Right ventricle myocardium inferior (tissue), 1 donor: ENCODE results near the gene MAST4. TPM values are rescaled to one million over a fixed set of nuclear protein-coding genes. Genes with fewer than 3 reads are reported as not detected.
A peak's percentile ranks its signal among the peaks of the same experiment; 100 is the strongest.

Experiments used
- ATAC-seq: fragments of 200-7000 bp; cut with Tn5 transposase; one replicate; pipeline ENCODE4 v1.9.1; 2020; ENCODE audit warnings: mild to moderate bottlenecking, moderate library complexity
- DNase-seq: peaks from one replicate; pipeline ENCODE4 v3.0.0; 2021; ENCODE audit errors: missing footprints
- intact Hi-C: fragments of 100-400 bp; cut with DNase I; formaldehyde crosslinking; loops from one replicate; pipeline ENCODE4 v1.11.0; 2022
- total RNA-seq: library from RNA; stranded (reverse); fragmentation: NEBNext Ultra II Directional; extraction: Animal tissue kit (Norgen Biotek cat#: 25700); gene quantifications from one replicate; pipeline ENCODE4 v1.2.1, GENCODE V29; 2021
- donor health status: DM: no; HTN: yes; CAD: no; lungs with severe emphysema.

The MAST4 gene
- total RNA-seq, 1 donor from 2014 or later: 39.6 TPM

DNA sequence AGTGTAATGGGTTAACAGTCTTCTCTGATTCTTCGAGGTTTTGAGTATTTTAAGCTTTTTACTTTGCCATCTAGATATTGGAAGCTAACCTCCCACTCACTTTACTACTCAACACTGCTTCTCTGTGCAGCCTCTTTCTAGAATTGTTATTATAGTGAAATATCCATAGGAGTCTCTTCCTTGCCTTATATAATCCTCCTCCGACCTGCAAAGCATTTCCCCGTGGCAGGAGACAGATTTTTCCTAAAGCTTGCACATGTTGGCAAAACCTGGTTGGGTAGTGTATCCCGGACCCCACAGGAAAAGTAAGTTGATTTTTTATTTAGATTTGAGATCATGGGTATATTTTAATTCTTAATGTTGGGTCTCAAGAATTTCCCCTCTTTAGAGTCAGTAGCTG lies 351.3 kb downstream of the MAST4 start:
- intact Hi-C loops: no loop called here
- ATAC-seq: no peak
- no peak for DNase-seq

DNA sequence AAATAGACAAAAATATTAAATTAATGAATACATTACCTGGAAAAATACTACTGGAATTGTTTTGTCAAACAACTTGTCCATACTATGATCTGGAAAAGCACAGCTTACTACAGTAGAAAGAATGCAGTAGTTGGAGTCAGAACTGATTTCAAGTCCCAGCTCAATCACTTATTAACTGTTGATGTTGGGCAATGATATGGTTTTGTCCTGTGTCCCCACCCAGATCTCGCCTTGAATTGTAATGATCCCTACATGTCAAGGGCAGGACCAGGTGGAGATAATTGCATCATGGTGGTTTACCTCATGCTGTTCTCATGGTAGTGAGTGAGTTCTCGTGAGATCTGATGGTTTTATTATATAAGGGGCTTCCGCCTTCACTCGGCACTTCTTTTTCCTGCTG lies 352.9 kb downstream of the MAST4 start:
- ATAC-seq (no peak), DNase-seq (no peak)
- intact Hi-C loops: no loop called here

DNA sequence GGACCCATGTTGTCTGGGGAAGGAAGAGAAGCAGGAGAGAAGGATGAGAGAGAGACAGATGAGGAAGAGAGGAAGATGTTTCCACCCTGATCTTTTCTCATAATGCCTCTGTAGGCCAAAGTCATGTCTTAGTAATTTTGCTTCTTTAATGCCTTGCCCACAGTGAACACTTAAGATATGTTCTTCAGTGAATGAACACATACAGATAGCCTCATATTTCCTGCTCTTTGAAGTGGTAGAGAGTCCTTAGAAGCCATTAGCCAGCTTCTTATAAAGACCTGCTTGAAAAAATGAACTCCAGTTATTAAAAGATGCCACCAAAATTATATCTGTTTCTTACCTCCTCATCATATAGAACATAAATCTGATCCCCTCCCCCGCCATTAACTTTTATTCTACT lies 356.0 kb downstream of the MAST4 start:
- no peak for DNase-seq
- ATAC-seq: no peak
- intact Hi-C loops: no loop called here

DNA sequence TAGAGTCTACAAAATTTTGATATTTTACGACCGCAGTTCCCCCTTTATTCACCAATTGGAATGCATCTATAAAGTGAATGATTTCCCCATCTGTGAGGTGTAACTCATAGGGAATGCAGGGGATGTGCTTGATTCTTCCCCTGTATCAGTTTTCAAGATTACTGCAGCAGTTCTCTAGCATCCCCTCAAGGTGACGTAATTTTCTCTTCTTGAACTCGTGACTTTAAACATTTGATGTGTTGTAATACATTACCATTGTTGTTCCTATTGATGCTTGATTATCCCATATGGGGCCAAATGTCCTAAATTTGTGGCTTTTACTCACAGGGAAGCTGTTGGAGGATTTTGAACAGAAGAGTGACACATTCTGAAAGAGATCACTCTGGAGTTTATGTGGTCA lies 360.2 kb downstream of the MAST4 start:
- DNase-seq: no peak
- no peak for ATAC-seq
- intact Hi-C loops: no loop called here

DNA sequence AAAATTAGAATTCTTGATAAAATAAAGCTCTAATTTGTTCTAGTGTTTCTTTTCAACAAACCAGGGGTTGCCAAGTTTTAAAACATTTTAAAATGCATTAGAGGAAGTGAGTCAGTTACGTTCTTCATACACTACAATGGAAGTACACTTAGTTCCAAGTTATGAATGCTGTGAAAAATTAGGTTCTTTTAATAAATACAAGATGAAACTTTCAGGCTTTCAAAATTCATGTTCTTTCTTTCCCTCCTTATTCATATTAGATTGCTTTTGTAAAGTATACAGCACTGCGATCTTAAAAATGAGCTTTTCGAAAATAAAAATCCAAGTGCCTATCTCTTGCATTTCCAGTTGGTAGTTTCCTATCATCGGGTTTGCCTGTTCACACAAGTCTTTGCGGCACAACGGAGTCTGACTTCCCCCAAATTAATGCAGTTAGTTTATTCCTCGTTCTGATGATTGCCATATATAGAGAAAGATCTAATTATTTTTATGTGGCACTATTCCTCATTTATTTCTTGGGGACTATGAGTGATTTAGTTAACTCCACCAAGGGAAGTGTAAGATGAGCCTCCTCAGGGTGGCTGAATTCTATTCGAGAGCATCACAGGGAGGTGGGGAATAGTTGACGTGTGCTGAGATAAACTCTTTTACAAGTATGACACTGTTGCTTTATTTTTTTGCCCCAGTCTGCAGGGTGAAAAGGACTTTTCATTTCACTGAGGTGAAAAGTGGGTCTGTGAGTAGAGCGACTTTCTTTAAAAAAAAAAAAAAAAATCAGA lies 362.2 kb downstream of the MAST4 start:
- intact Hi-C loops: no loop called here
- ATAC-seq (peak; percentile 65), DNase-seq (no peak)

DNA sequence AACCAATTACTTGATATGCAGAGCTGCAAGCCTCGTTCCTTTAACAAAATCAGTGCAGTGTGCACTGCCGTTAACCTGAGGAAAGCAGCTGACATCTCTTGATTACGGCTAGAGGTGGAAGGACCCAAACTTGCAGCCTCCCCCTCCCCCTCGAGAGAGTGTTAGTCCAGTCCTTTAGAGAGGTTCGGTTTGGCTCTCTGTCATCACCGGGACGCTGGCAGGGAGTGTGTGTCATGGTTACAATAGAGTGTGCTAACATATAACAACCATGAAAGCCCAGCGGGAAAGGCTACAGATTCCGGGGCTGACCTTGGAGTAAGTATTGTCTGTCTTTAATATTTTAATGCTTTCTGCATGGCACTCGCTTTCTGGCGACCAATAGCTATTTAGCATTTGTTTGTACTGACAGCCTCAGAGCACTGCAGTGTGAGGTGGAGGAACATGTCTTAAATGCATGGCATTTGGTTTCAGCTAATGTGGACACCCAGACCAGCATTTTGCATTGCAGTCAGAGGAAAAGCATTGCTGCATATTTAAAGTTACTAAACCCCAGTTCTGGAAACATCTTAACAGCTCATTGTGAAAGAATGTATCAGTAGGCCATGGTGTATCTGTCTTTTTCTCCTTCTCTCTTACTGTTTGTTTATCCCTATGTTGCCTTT lies 362.9 kb downstream of the MAST4 start:
- DNase-seq (peak; percentile 70), ATAC-seq (peak; percentile 69)
- intact Hi-C loops: no loop called here

DNA sequence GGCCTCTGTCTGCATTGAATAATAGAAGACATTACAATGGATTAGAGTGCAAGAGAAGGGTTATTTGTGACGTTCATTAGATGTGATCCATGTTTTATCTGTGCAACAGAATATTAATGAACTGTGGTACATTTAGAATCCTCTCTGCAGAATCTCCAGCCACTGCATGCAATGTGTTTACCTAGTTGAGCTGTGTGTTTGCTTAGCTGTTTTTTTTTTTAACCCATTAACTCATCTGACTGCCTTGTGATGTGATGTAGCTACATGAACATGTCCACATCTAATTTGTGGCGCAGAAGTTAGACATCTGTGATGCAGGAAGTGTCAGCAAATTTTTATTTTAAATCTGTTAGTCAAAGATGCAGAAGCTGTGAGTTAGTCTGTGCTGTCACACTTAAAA lies 363.5 kb downstream of the MAST4 start:
- DNase-seq (no peak), ATAC-seq (no peak)
- intact Hi-C loops: loop anchor here (5.0 kb wide), 3 partner anchors 67 to 132 kb away; no protein-coding TSS in a partner anchor

DNA sequence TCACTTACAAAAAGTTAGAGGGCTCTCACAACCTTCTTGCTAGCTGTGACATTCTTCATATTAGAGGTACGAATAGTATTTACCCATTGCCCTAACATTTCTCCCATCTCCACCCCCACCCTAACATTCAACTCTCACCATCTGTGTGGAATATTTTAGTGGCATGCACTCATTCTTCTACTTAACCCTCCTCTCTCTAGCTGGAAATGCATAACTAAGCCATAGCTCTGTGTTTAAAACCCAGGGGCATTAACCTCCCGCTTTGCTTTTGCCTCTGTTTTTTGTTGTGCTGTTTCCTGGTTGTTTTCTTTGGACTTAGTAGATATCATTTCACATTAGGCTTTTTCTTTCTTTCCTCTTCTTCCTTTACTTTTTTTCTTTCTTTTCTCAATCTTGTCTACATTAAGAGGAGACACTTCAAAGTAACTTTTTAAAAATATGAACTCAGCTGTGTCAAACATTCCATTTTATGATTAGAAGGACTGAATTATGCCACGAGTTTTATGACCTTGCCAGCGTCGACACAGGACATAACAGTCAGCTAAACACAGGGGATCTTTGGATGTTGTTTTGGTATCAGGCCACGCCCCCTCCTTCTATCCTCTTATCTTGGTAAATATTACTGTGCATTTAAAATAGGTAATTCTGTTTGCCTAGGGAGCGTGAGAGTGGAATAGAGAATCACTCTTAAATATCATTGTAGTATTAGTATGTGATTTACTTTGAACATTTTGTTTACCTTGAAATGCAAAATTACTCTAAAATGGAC lies 364.4 kb downstream of the MAST4 start:
- no peak for DNase-seq
- intact Hi-C loops: loop anchor here (5.0 kb wide), 3 partner anchors 68 to 133 kb away; no protein-coding TSS in a partner anchor
- peak; percentile 14 for ATAC-seq

DNA sequence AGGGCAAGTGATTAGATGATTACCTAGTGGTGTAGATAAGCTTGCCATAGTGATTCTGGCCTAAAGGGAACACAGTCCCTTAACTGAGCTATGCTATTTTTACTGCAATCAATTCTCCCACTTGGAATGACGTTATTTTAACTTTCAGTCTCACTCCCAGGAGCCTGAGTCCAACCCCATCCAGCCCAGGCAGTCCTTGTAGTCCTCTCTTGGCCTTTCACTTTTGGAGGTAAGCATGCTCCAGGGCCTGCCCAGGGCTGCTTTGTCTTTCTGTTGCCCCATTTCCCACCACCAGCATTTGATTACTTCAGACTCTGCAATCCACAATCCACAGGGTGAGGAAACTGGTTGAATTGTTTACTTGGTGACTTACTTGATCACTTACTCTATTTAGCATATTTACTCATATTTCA lies 367.4 kb downstream of the MAST4 start:
- DNase-seq (no peak), ATAC-seq (peak; percentile 67)
- intact Hi-C loops: loop anchor here (5.0 kb wide), 3 partner anchors 69 to 136 kb away; no protein-coding TSS in a partner anchor

DNA sequence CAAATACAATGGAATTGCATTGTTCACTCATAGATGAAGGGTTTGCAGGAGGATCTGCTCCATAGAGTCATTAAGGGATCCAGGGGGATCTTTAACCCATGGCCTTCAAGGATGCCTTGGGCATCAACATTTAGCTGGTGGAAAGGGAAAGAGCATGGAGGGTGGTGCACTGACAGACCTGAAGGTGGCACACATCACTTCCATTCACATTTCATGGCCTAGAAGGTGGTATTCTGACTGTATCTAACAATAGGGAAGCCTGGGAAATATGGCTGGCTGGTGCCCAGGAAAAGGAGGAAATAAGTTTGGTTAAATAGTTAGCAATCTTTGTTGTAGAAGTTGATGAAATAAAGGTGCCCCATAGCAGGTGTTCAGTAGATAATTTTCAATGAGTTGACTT lies 370.2 kb downstream of the MAST4 start:
- DNase-seq (no peak), ATAC-seq (no peak)
- intact Hi-C loops: no loop called here

DNA sequence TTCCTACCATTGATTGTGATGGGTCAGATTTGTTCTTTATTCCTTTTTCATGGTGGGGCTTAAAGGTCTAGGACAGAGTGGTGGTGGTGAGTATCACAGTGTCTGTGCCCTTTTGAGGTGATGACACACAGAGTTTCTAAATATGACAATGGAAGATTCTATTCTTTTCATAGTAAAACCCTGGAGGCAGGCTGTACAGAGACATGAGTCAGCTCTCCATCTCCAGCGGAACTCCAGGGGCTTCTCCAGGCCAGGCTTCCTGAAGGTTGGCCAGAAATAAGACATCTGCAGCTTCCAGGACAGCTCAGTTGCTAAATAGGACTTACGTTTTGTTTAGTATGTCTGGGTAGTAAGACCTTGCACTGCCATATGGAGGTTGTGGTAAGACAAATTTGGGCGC lies 370.9 kb downstream of the MAST4 start:
- no peak for DNase-seq
- ATAC-seq: peak; percentile 53
- intact Hi-C loops: no loop called here

DNA sequence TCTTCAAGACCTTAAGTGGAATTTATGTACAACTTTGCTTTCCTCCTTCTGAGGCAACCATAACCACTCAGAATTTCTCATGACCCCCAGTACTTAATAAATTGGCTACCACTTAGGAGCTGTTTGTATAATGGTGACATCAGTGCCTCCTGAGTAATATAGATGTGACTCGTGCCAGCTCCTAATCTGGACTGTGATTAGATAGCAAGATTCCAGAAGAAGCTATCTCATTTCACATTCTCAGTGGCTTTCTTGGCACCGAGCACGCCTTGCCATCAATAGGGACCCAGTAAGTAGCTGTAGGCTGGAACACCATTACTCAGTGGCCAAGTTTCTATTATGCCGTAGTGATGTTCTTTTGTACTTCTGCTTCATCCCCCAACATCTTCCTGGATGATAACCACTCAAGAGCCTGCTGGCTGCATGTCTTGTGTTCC lies 371.7 kb downstream of the MAST4 start:
- no peak for DNase-seq
- intact Hi-C loops: no loop called here
- peak; percentile 31 for ATAC-seq

DNA sequence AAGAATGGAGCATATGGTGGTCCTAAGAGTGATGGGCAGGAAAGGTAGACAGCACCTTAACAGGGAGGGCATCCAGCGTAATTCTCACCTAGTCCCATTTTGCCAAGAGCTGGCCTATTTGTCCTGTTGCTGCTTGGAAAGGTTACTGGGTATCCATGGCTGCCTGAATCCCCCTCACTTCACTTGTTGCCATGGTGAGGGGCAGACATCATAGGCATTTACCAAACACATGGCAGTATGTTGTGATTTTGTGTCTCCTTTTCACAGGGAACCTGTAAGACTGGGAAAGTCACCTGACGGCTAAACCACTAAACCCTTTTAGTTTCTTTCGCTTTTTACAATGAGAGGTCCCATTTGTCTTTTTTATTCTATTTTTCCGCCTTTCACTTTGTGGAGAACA lies 373.3 kb downstream of the MAST4 start:
- intact Hi-C loops: no loop called here
- DNase-seq (no peak), ATAC-seq (no peak)

DNA sequence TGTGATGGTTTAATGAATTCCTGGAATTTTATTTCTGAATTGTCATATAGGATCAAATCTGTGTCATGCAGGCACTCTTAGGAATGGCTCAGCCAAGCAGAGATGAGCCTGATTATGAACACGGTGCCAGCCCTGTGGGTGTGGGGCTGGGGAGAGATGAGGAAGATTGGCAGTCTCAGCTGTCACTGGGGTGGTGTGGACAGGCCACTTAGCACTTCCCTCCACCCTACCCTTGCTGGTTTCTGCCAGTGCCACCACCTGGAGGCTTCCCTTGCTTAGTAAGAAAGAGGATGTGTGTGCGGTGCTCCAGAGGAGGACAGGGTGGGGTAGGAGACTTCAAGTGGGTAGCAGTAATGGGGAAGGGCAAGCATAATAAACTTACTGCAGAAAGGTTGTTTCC lies 373.8 kb downstream of the MAST4 start:
- peak; percentile 58 for ATAC-seq
- peak; percentile 69 for DNase-seq
- intact Hi-C loops: no loop called here

DNA sequence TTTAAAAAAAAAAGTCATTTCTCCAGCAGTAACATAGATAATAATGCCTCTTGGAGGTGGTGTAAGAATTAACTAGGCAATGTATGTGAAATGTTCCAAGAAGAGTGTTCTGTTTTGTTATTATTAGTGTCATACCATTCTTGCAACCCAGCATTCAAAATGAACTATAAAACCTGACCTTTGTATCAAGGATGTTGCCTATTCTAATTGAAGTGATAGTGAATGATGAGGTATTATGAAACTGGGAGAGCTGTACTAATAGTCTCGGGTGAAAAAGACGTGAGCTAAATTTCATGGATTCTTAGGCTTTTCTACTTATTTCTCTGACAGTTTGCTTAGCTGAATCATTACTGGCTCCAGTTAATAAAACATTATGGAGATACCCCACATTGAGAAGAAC lies 375.8 kb downstream of the MAST4 start:
- intact Hi-C loops: no loop called here
- DNase-seq: no peak
- no peak for ATAC-seq

DNA sequence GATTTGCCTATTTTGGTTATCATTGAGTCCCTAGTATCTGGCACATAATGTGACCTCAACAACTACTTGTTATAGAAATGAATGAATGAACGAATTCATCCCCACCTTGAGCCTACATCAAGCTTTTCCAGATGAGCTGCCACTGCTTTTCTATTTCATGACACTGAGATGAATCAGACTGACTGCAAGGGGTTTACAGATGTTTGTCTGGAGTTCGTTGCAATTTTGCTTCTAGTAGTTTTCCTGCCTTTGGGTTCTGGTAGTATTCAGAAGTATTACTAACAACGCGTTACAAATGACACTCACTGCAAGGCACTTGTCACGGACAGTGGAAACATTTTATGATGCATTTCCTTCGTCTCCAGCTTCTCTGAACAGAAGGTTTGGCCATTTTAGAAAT lies 378.1 kb downstream of the MAST4 start:
- no peak for ATAC-seq
- intact Hi-C loops: no loop called here

DNA sequence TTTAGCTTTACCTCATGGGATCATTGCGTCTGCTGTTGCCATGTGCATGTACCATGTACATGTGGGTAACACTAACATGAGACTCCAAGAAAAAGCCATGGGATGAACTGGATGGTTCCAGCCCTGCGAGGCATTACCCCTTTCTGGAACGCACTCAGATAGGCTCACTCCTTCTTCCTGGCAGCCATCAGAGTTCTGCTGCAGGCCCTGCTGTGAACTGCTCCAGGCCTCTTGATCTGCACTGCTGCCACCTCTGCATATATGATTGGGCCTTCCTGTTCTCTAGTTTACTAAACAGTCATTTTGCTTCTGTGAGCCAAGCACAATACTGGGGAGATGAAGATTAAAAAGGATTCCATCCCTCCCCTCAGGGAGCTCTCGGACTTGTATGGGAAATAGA lies 379.9 kb downstream of the MAST4 start:
- intact Hi-C loops: no loop called here
- ATAC-seq: peak; percentile 22
- DNase-seq: no peak

More for the DNA sequence above, 378.1 kb downstream of the MAST4 start:
- DNase-seq: no peak

DNA sequence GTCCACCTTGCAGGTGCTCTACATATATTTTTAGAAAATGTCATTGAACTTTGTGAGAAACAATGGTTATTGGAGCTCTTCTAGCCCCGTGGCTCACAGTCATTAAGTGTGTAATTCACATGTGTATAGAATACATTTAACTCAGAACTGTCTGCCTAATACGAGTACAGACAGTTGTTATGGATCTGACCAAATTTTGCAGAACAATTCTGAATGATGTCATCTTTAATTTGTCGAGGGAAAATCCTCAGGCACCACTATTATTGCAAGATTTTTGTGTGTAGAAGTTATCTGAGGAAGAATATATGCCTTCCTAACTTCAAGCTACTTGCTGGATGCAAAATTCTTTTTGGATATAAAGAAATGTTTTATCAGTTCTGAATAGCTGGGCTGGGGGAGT lies 383.5 kb downstream of the MAST4 start:
- DNase-seq: no peak
- ATAC-seq: no peak
- intact Hi-C loops: loop anchor here (10.0 kb wide), 1 partner anchor 225 kb away; no protein-coding TSS in a partner anchor

DNA sequence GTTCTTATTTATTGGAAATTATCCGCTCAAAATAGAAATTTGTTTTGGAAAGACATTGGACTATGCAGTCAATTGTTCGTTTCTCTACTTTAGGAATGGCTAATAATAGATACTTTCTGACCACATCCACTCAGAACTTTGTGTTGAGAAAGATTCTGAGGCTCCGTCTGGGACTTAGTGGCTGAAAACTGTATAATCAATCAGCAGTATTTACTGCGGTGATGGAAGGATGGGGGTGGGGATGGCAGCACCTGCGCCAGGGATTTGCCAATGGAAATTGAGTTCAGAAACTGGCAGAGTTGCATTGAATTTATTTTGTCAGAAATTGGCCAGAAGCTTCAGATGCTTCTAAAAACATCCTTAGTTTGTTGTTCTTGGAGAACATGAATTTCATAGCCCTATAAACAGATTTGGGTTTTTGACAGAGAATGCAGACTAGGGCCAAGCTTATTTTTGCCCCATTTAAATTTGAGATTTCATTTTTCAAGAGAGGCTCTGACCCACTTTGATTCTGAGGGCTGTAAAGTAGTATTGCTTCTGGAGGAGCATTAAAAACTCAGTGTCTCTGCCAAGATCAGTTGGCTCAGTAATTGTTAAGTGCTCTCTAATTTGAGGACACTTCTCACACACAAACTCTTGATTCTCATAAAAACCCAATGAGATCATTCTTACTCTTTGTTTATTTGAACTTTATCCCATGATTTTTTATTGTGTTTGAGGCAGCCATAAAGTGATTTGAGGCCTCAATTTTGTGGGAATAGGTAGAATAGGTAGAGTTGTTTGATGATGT lies 385.3 kb downstream of the MAST4 start:
- no peak for DNase-seq
- intact Hi-C loops: loop anchor here (10.0 kb wide), 1 partner anchor 223 kb away; no protein-coding TSS in a partner anchor
- peak; percentile 56 for ATAC-seq
